ENCODE results near the gene SGPP1.

- TF ChIP-seq, protein P1, sequence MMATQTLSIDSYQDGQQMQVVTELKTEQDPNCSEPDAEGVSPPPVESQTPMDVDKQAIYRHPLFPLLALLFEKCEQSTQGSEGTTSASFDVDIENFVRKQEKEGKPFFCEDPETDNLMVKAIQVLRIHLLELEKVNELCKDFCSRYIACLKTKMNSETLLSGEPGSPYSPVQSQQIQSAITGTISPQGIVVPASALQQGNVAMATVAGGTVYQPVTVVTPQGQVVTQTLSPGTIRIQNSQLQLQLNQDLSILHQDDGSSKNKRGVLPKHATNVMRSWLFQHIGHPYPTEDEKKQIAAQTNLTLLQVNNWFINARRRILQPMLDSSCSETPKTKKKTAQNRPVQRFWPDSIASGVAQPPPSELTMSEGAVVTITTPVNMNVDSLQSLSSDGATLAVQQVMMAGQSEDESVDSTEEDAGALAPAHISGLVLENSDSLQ (IDR thresholded peaks at IDR 0.05), result no peak
- no peak for TF ChIP-seq SUZ12 (IDR thresholded peaks at IDR 0.05)
- no peak for TF ChIP-seq FOXM1 (IDR thresholded peaks at IDR 0.05; ENCODE audit: borderline replicate concordance)
- TF ChIP-seq TARDBP (IDR thresholded peaks at IDR 0.05), result no peak
- no peak for TF ChIP-seq SP1 (IDR thresholded peaks at IDR 0.05)
Measured at GRCh38 chr14:63666335-63666734, 61.5 kb downstream of the SGPP1 start.
